ENCODE measurements around the gene FOXO1. TPM values are rescaled to one million over a fixed set of nuclear protein-coding genes. Genes with fewer than 3 reads are reported as not detected.

Gene FOXO1
- total RNA-seq, 2 donors from 2014 or later, result 20.1 to 29.7 TPM

GRCh38 chr13:40657951-40658350 lies 8.5 kb downstream of the FOXO1 start:
- H3K36me3 ChIP-seq (ENCODE audit: control insufficient read depth, insufficient read depth, low read length), result no peaks in the 10 kb centered on the region
- TF ChIP-seq CTCF (conservative IDR thresholded peaks at IDR 0.05), result no peak
- no peak overlapping the region for H3K9ac ChIP-seq (ENCODE audit: extremely low read depth, low read length, poor library complexity, severe bottlenecking)
- H3K4me1 ChIP-seq (ENCODE audit: control insufficient read depth, insufficient read depth, low read length), result peaks cover 13% of the 10 kb centered on the region
- WGBS, 2 experiments (ENCODE audit: insufficient coverage in 1 of 2, insufficient read length in 1 of 2), result 93 to 100% methylated on average over 4 of the region's 4 CpGs
- no peak overlapping the region for H3K4me3 Mint-ChIP-seq
- H3K4me1 Mint-ChIP-seq, result peaks cover 40% of the 10 kb centered on the region
- no peaks in the 10 kb centered on the region for H3K9me3 ChIP-seq (ENCODE audit: control insufficient read depth, low read length)
- no peaks in the 10 kb centered on the region for H3K27me3 Mint-ChIP-seq (ENCODE audit: insufficient read depth)
- H3K4me3 ChIP-seq (ENCODE audit: low read length), result no peak overlapping the region
- H3K27ac ChIP-seq (ENCODE audit: low read depth, low read length), result no peak overlapping the region
- H3K27me3 ChIP-seq (ENCODE audit: control insufficient read depth, insufficient read depth, low read length, poor library complexity, severe bottlenecking), result no peaks in the 10 kb centered on the region
- peaks cover 2% of the 10 kb centered on the region for H3K9me3 Mint-ChIP-seq
- no peak for DNase-seq
- H3K36me3 Mint-ChIP-seq (ENCODE audit: low read depth), result peaks cover 15% of the 10 kb centered on the region
- H3K27ac Mint-ChIP-seq, result no peak overlapping the region

- no peak for DNase-seq
- Histone ChIP-seq H3K36me3 (ENCODE audit: control insufficient read depth, insufficient read depth, low read length) (no peaks in the 10 kb centered on the region), H3K9ac (ENCODE audit: extremely low read depth, low read length, poor library complexity, severe bottlenecking) (no peak overlapping the region), H3K27ac (ENCODE audit: low read depth, low read length) (no peak overlapping the region), H3K4me1 (ENCODE audit: control insufficient read depth, insufficient read depth, low read length) (peaks cover 8% of the 10 kb centered on the region), H3K9me3 (ENCODE audit: control insufficient read depth, low read length) (no peaks in the 10 kb centered on the region), H3K27me3 (ENCODE audit: control insufficient read depth, insufficient read depth, low read length, poor library complexity, severe bottlenecking) (no peaks in the 10 kb centered on the region), H3K4me3 (ENCODE audit: low read length) (no peak overlapping the region)
- Mint-ChIP-seq H3K4me3 (no peak overlapping the region), H3K4me1 (peaks cover 38% of the 10 kb centered on the region), H3K36me3 (ENCODE audit: low read depth) (peaks cover 15% of the 10 kb centered on the region), H3K27ac (no peak overlapping the region), H3K27me3 (ENCODE audit: insufficient read depth) (no peaks in the 10 kb centered on the region), H3K9me3 (peaks cover 2% of the 10 kb centered on the region)
- WGBS, 2 experiments (ENCODE audit: insufficient coverage in 1 of 2, insufficient read length in 1 of 2), result 93 to 100% methylated on average over 1 to 5 of the region's 5 CpGs
- TF ChIP-seq CTCF (conservative IDR thresholded peaks at IDR 0.05), result no peak
Measured at GRCh38 chr13:40657307-40657706, 9.1 kb downstream of the FOXO1 start.

GRCh38 chr13:40656358-40656757 lies 10.1 kb downstream of the FOXO1 start:
- no peak for DNase-seq
- Histone ChIP-seq H3K36me3 (ENCODE audit: control insufficient read depth, insufficient read depth, low read length) (no peaks in the 10 kb centered on the region), H3K9ac (ENCODE audit: extremely low read depth, low read length, poor library complexity, severe bottlenecking) (no peak overlapping the region), H3K4me3 (ENCODE audit: low read length) (no peak overlapping the region), H3K4me1 (ENCODE audit: control insufficient read depth, insufficient read depth, low read length) (peaks cover 8% of the 10 kb centered on the region), H3K27me3 (ENCODE audit: control insufficient read depth, insufficient read depth, low read length, poor library complexity, severe bottlenecking) (no peaks in the 10 kb centered on the region), H3K9me3 (ENCODE audit: control insufficient read depth, low read length) (no peaks in the 10 kb centered on the region), H3K27ac (ENCODE audit: low read depth, low read length) (no peak overlapping the region)
- WGBS, 2 experiments (ENCODE audit: insufficient coverage in 1 of 2, insufficient read length in 1 of 2), result 86% methylated on average over 1 of the region's 1 CpG; no CpG with 5 or more reads in 1 of the 2 experiments
- peaks cover 2% of the 10 kb centered on the region for H3K9me3 Mint-ChIP-seq
- no peak overlapping the region for H3K27ac Mint-ChIP-seq
- H3K4me1 Mint-ChIP-seq, result peaks cover 44% of the 10 kb centered on the region
- H3K4me3 Mint-ChIP-seq, result no peak overlapping the region
- peaks cover 17% of the 10 kb centered on the region for H3K36me3 Mint-ChIP-seq (ENCODE audit: low read depth)
- no peaks in the 10 kb centered on the region for H3K27me3 Mint-ChIP-seq (ENCODE audit: insufficient read depth)
- TF ChIP-seq CTCF (conservative IDR thresholded peaks at IDR 0.05), result no peak
